ENCODE data around the gene KLF13.

DNA sequence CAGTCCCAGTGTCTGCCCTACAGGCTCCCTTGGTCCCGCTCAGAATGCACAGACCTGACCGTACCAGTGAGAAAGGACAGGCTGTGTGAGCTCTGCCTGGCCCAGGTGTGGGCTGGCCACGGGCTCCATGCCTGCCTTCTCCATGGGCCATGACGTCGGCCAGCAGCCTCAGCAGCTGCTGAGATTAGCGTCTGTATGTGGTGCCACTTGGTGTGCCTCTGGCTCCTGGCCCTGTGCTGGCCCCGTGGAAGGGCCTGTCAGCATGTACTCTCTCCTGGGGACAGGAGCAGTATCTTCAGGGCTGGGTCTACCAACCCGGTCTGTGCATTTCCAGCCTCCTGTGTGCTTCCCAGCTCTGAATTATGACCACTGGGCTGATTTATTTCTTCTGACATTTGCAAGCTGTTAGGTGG is 25.7 kb downstream of the KLF13 start:
- TF ChIP-seq, protein P1, sequence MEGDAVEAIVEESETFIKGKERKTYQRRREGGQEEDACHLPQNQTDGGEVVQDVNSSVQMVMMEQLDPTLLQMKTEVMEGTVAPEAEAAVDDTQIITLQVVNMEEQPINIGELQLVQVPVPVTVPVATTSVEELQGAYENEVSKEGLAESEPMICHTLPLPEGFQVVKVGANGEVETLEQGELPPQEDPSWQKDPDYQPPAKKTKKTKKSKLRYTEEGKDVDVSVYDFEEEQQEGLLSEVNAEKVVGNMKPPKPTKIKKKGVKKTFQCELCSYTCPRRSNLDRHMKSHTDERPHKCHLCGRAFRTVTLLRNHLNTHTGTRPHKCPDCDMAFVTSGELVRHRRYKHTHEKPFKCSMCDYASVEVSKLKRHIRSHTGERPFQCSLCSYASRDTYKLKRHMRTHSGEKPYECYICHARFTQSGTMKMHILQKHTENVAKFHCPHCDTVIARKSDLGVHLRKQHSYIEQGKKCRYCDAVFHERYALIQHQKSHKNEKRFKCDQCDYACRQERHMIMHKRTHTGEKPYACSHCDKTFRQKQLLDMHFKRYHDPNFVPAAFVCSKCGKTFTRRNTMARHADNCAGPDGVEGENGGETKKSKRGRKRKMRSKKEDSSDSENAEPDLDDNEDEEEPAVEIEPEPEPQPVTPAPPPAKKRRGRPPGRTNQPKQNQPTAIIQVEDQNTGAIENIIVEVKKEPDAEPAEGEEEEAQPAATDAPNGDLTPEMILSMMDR (IDR thresholded peaks at IDR 0.05; ENCODE audit: low read depth, low read length, poor library complexity, severe bottlenecking): no peak
- no peak for TF ChIP-seq EZH2phosphoT487 (IDR thresholded peaks at IDR 0.05; ENCODE audit: borderline replicate concordance, low read length)
